LNCAP (cell line): ENCODE results near the gene CDHR2.

Experiments
- TF ChIP-seq, protein P1 (sequence below): fragments of 450-650 bp; IDR thresholded peaks from 2 replicates; pipeline ENCODE4 v1.5.1; 2017; ENCODE audit warnings: mild to moderate bottlenecking

The CDHR2 gene

DNA sequence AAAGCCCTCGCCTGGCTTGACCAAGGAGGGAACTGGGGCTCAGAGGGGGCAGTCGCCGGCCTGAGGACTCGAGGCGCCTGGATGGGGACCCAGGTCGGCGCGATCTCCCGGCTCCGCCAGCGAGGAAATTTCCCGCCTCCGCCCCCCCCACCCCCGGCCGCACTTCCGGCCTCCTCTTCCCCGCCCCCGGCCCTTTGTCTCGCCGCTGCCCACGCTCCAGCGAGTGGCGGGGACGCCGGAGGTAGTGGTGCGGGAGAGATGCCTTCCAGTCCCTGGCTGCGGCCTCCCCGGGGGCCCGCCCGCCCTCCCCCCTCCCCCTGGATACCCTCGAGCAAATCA lies 61.3 kb downstream of the CDHR2 start:
- TF ChIP-seq, protein P1, sequence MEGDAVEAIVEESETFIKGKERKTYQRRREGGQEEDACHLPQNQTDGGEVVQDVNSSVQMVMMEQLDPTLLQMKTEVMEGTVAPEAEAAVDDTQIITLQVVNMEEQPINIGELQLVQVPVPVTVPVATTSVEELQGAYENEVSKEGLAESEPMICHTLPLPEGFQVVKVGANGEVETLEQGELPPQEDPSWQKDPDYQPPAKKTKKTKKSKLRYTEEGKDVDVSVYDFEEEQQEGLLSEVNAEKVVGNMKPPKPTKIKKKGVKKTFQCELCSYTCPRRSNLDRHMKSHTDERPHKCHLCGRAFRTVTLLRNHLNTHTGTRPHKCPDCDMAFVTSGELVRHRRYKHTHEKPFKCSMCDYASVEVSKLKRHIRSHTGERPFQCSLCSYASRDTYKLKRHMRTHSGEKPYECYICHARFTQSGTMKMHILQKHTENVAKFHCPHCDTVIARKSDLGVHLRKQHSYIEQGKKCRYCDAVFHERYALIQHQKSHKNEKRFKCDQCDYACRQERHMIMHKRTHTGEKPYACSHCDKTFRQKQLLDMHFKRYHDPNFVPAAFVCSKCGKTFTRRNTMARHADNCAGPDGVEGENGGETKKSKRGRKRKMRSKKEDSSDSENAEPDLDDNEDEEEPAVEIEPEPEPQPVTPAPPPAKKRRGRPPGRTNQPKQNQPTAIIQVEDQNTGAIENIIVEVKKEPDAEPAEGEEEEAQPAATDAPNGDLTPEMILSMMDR = no peak

DNA sequence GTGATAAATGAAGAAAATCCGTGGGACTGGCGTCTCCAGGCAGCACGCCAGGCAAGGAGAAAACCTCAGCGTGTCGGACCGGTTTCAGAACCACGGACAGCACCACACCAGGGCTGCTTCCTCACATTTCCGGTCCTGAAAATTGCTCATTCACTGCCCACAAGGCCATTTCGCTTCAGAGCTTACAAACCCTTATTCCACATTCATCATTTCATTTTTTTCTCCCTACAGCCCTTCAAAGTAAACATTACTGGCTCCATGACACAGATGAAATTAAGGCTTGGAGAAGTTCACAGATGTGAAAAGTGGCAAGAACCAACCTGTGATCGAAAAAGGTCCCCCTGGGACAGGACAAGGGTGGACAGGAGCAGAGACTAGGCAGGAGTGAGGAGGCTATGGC lies 62.3 kb downstream of the CDHR2 start:
- TF ChIP-seq, protein P1 = no peak

DNA sequence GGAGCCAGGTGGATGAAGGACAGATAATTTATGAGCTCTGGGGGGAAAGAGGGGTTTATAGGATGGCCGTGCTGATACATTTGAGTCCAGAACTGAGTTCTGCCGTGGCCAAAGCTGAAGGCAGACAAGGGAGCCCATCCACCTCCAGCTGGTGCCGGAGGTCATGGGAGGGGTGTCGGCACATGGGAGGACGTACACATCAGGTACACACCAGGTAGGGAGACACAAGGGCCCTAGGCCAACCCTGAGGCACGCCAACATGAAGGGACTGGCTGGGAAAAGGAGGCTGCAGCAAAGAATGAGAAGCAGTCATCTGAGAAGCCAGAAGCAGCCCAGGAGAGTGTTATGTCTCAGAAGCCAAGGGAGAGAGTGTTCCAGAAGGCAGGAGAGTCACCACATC lies 62.9 kb downstream of the CDHR2 start:
- TF ChIP-seq, protein P1 = no peak

DNA sequence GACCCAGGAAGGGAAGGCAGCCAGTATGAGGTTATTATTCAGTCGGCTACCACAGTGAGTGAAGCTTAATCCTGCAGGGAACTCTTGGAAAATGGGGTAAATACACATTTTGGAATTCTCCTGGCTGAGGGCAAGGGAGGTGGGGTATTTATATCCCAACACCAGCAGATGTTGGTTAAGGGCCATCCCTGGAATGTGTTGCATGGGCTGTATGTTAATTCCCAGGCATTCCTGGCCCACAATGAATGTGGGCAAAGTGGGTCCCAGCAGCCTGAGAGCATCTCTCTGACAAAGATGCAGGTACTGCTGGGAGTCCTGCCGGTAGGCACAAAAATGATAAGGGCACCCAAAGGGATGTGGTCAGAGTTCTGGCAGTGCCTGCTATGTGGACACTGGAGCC lies 63.7 kb downstream of the CDHR2 start:
- TF ChIP-seq, protein P1 = no peak

DNA sequence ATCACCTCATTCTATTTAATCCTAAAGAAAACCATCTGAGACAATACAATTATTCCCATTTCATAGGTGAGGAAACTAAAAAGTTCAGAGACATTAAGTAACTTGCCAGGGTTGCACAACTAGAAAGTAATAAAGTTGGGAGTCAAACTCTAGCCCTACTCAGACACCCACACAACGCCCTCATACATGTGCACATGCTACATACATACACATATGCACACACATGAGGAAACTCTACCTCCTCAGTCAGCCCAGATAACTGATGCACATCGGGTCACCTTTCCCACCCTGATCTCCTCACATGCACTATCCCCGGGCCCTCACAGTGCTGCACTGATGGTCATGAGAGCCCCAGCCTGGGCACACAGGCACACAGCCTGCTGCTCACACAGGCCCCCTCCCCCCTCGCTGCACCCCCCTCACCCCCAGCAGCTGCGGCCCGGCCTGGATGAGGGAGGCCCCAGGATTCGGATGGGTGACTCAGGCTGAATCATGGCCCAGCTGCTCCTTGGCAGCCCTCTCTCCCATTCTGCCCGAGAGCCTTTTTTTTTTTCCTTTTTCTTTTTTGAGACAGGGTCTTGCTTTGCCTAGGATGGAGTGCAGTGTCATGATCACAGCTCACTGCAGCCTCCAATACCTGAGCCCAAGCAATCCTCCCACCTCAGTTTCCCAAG lies 65.8 kb downstream of the CDHR2 start:
- TF ChIP-seq, protein P1 = no peak

DNA sequence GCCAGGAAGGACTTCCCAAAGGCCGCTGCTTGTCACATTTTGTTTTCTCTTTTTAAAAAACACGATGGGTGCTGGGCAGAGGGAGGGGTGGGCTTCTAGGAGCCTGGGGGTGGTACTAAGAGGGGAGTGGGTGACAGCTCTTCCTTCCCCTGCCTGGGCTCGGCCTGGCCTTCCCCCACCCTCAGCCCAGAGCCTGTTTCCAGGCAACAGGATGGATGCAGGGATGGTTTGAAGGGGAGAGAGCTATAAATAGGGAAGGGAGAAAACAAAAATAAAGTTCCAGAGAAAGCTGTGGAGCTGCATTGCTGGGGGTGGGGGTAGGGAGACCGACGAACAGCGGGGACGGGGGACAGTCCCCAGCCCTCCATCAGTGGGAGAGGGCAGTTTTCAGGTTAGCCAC lies 67.4 kb downstream of the CDHR2 start:
- TF ChIP-seq, protein P1 = no peak

DNA sequence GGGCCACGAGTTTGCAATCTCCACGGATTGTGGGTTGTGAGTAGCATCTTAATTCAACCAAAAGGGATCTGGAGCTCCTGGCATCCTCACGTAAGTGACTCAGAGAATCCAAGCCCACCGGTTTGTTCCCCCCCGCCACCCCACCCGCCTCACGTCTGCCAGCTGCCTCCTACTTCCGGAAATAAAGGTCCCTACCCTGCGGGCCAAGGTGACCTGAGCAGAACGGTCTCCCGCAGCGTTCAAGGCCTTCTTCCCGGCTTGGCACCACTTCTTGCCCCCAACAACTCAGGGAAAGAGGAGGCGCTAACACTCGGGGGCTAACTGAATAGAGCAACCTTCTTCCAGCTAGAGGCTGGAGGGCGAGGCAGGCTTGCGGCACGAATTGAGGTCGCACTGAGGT lies 69.6 kb downstream of the CDHR2 start:
- TF ChIP-seq, protein P1 = no peak

DNA sequence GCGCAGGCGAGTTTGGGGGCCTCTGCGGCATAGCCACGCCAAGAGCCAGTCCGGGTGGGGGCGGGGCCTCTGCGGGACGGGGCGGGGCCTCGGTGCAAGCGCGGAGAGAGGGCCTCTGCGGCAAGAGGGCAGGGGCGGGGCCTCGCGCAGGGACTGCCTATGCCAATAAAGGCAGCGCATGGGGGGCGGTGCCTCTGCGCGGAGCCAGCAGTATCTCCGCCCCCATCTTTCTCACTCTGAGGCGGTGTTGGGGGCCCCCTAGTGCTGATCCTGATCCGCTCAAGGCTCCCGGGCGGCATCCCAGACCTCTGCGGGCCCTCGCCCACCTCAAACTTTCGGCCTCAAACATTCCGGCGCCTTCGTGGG lies 70.0 kb downstream of the CDHR2 start:
- TF ChIP-seq, protein P1 = no peak
